HG03354 (cell line): Measurements from ENCODE around the gene TLE1.
"Not testable (repeated sequence)": the region's sequence is repeated elsewhere in the genome, so short reads cannot be mapped to it uniquely, and the experiment has no call there.

Source experiments
- ATAC-seq: cut with Tn5 transposase; IDR thresholded peaks from one replicate; pipeline ENCODE4 v1.9.1; 2021; ENCODE audit warnings: mild to moderate bottlenecking; ENCODE audit not compliant: unreplicated experiment, poor library complexity, severe bottlenecking

TLE1 gene

GRCh38 chr9:81661339-81661738 lies 28.0 kb downstream of the TLE1 start:
- no peak for ATAC-seq

- ATAC-seq: no peak
Measured at GRCh38 chr9:81656871-81657337, 32.4 kb downstream of the TLE1 start.

GRCh38 chr9:81656004-81656403 lies 33.3 kb downstream of the TLE1 start:
- ATAC-seq: peak; percentile 88

- no peak for ATAC-seq
Measured at GRCh38 chr9:81653240-81653639, 36.1 kb downstream of the TLE1 start.

- ATAC-seq: no peak
Measured at GRCh38 chr9:81652058-81652687, 37.2 kb downstream of the TLE1 start.

GRCh38 chr9:81650586-81651515 lies 38.5 kb downstream of the TLE1 start:
- no peak for ATAC-seq

- ATAC-seq: no peak
Measured at GRCh38 chr9:81649475-81650240, 39.7 kb downstream of the TLE1 start.

- ATAC-seq: no peak
Measured at GRCh38 chr9:81648891-81649290, 40.5 kb downstream of the TLE1 start.

- no peak for ATAC-seq
Measured at GRCh38 chr9:81646337-81646736, 43.0 kb downstream of the TLE1 start.

- not testable (repeated sequence) for ATAC-seq
Measured at GRCh38 chr9:81644513-81644912, 44.8 kb downstream of the TLE1 start.

- ATAC-seq: no peak
Measured at GRCh38 chr9:81637276-81637675, 52.1 kb downstream of the TLE1 start.

- no peak for ATAC-seq
Measured at GRCh38 chr9:81636255-81636599, 53.1 kb downstream of the TLE1 start.

GRCh38 chr9:81635521-81636254 lies 53.7 kb downstream of the TLE1 start:
- no peak for ATAC-seq

- no peak for ATAC-seq
Measured at GRCh38 chr9:81634915-81635516, 54.3 kb downstream of the TLE1 start.

- ATAC-seq: no peak
Measured at GRCh38 chr9:81633952-81634854, 55.1 kb downstream of the TLE1 start.

GRCh38 chr9:81632599-81632998 lies 56.7 kb downstream of the TLE1 start:
- ATAC-seq: no peak

GRCh38 chr9:81631218-81631745 lies 58.1 kb downstream of the TLE1 start:
- no peak for ATAC-seq

- ATAC-seq: no peak
Measured at GRCh38 chr9:81629440-81629839, 59.9 kb downstream of the TLE1 start.
